Measurements from ENCODE around the gene ISM2. TPM values are rescaled to one million over a fixed set of nuclear protein-coding genes. Genes with fewer than 3 reads are reported as not detected.

The ISM2 gene
- total RNA-seq, 1 donor from 2014 or later, result 0.39 TPM

- H3K4me3 ChIP-seq (ENCODE audit: insufficient read depth, low read depth, low read length), result no peak overlapping the region
- H3K27ac Mint-ChIP-seq (ENCODE audit: unreplicated experiment), result no peak overlapping the region
- peaks cover 10% of the 10 kb centered on the region for H3K4me1 ChIP-seq (ENCODE audit: insufficient read depth, low read length)
- H3K9ac ChIP-seq (ENCODE audit: low read length), result no peak overlapping the region
- no peaks in the 10 kb centered on the region for H3K27me3 ChIP-seq (ENCODE audit: insufficient read depth, low read length)
- FAIRE-seq (no peak), DNase-seq (ENCODE audit: low read depth) (no peak)
- no peak overlapping the region for H3K4me2 ChIP-seq (ENCODE audit: low read length)
- H3K4me3 Mint-ChIP-seq (ENCODE audit: unreplicated experiment), result no peak overlapping the region
- no peaks in the 10 kb centered on the region for H3K27me3 Mint-ChIP-seq (ENCODE audit: low read depth, unreplicated experiment)
- no peak overlapping the region for H2AFZ ChIP-seq (ENCODE audit: low read depth, low read length)
- TF ChIP-seq EZH2 (IDR thresholded peaks at IDR 0.05; ENCODE audit: insufficient read depth, low read length) (no peak), CTCF (IDR thresholded peaks at IDR 0.05; ENCODE audit: insufficient read depth, low read depth, low read length) (no peak)
- peaks cover 9% of the 10 kb centered on the region for H3K36me3 ChIP-seq (ENCODE audit: insufficient read depth, low read length)
- peaks cover 12% of the 10 kb centered on the region for H3K36me3 Mint-ChIP-seq (ENCODE audit: low read depth, unreplicated experiment)
- H3K4me1 Mint-ChIP-seq (ENCODE audit: low read depth, unreplicated experiment), result peaks cover 16% of the 10 kb centered on the region
- no peaks in the 10 kb centered on the region for H3K9me3 ChIP-seq (ENCODE audit: insufficient read depth, low read depth, low read length)
- peaks cover under 1% of the 10 kb centered on the region for H3K79me2 ChIP-seq (ENCODE audit: insufficient read depth, low read length)
- H4K20me1 ChIP-seq (ENCODE audit: insufficient read depth, low read length), result peaks cover 14% of the 10 kb centered on the region
- H3K9me3 Mint-ChIP-seq (ENCODE audit: unreplicated experiment), result no peaks in the 10 kb centered on the region
- H3K27ac ChIP-seq (ENCODE audit: low read depth, low read length), result no peak overlapping the region
These were observed 44.6 kb upstream of the ISM2 start for GRCh38 chr14:77543240-77543551.

DNA sequence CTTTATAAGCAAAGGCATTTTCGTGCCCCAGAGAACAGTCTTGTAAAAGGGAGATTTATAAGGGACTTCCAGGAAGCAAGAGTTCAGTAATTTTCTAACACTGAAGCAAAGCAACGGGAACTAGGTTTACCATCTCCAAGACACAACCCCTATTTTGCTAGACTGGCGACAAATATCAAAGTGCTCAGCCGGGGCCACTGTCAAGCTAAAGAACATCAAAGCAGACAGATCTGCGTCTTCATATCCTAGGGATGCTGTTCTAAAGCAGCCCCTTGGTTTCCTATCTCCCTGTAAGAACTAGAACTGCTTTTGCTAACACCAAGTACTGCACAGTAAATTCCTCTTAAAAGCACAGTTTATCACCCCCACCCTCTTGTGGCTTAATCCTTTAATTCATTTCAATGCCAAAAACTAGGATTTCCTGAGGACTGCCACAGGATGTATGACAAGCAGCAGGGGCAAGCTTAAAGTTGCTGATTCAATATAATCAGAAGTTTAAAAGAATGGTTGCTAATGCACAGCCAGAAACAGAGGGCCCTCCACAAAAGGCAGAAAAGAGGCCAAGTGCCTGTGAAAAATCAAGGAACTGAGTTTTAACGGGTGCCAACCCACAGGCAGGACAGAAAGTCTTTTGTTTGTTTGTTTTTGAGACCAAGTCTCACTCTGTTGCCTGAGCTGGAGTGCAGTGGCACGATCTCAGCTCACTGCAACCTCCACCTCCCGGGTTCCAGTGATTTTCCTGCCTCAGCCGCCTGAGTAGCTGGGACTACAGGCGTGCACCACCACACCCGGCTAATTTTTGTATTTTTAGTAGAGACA lies 44.0 kb upstream of the ISM2 start:
- Histone ChIP-seq H3K27me3 (ENCODE audit: insufficient read depth, low read length) (no peaks in the 10 kb centered on the region), H3K4me3 (ENCODE audit: insufficient read depth, low read depth, low read length) (no peak overlapping the region)

More for the DNA sequence above, 44.0 kb upstream of the ISM2 start:
- H3K9me3 Mint-ChIP-seq (ENCODE audit: unreplicated experiment), result no peaks in the 10 kb centered on the region
- Histone ChIP-seq H3K9ac (ENCODE audit: low read length) (peak overlapping the region; percentile 14), H3K36me3 (ENCODE audit: insufficient read depth, low read length) (peaks cover 6% of the 10 kb centered on the region), H4K20me1 (ENCODE audit: insufficient read depth, low read length) (peaks cover 14% of the 10 kb centered on the region), H3K4me2 (ENCODE audit: low read length) (peak overlapping the region; percentile 28), H3K9me3 (ENCODE audit: insufficient read depth, low read depth, low read length) (no peaks in the 10 kb centered on the region), H3K27ac (ENCODE audit: low read depth, low read length) (no peak overlapping the region), H3K4me1 (ENCODE audit: insufficient read depth, low read length) (peaks cover 10% of the 10 kb centered on the region), H3K79me2 (ENCODE audit: insufficient read depth, low read length) (peaks cover 4% of the 10 kb centered on the region), H2AFZ (ENCODE audit: low read depth, low read length) (no peak overlapping the region)
- FAIRE-seq (no peak), DNase-seq (ENCODE audit: low read depth) (peak; percentile 21)
- H3K27ac Mint-ChIP-seq (ENCODE audit: unreplicated experiment), result no peak overlapping the region
- H3K4me3 Mint-ChIP-seq (ENCODE audit: unreplicated experiment), result no peak overlapping the region
- peaks cover 12% of the 10 kb centered on the region for H3K36me3 Mint-ChIP-seq (ENCODE audit: low read depth, unreplicated experiment)
- H3K4me1 Mint-ChIP-seq (ENCODE audit: low read depth, unreplicated experiment), result peaks cover 15% of the 10 kb centered on the region
- H3K27me3 Mint-ChIP-seq (ENCODE audit: low read depth, unreplicated experiment), result no peaks in the 10 kb centered on the region
- no peak for TF ChIP-seq CTCF (IDR thresholded peaks at IDR 0.05; ENCODE audit: insufficient read depth, low read depth, low read length)
- TF ChIP-seq EZH2 (IDR thresholded peaks at IDR 0.05; ENCODE audit: insufficient read depth, low read length), result no peak

Data from astrocyte (in vitro differentiated cells and primary cell).